IMR-90 (cell line): Measurements from ENCODE around the gene PXN. TPM values are rescaled to one million over a fixed set of nuclear protein-coding genes. Genes with fewer than 3 reads are reported as not detected.

Source experiments
- ATAC-seq: fragments of 200-7000 bp; cut with Tn5 transposase; 2 replicates; pipeline ENCODE4 v1.9.1; 2020; ENCODE audit warnings: low read depth, mild to moderate bottlenecking, moderate library complexity
- BruUV-seq: library from RNA; stranded (reverse); fragments of 400-500 nt; replicated peaks from 2 replicates; lab custom pipeline; 2021; lab: Mats Ljungman, UMichigan
- CTCF ChIA-PET: fragments of 300-600 bp; formaldehyde crosslinking; extraction: SDS; loops from one replicate; lab custom pipeline; 2021; ENCODE audit warnings: antibody characterized with exemption; lab: Yijun Ruan, JAX
- POLR2A ChIA-PET: fragments of 300-600 bp; sonication (Branson Sonifier 250); formaldehyde crosslinking; loops from one replicate; lab custom pipeline; 2022; ENCODE audit warnings: antibody characterized with exemption; ENCODE audit not compliant: unreplicated experiment; lab: Charles Lee
- DNase-seq: peaks from one replicate; pipeline ENCODE4 v3.0.0; 2013
- H2AFZ ChIP-seq: replicated peaks from 2 replicates; pipeline ENCODE3; 2013; ENCODE audit warnings: low read length, mild to moderate bottlenecking; ENCODE audit not compliant: poor library complexity
- H2AK5ac ChIP-seq: 2 replicates; pipeline ENCODE4 v1.6.1; 2013; ENCODE audit warnings: low read depth, low read length, inconsistent platforms
- H2AK9ac ChIP-seq: replicated peaks from 2 replicates; pipeline ENCODE3; 2013; ENCODE audit warnings: mild to moderate bottlenecking, low read depth, low read length, moderate library complexity; ENCODE audit not compliant: poor library complexity
- H2BK120ac ChIP-seq: 2 replicates; pipeline ENCODE4 v1.6.1; 2013; ENCODE audit warnings: low read depth, low read length, inconsistent platforms
- H2BK15ac ChIP-seq: 3 replicates; pipeline ENCODE4 v1.6.1; 2013; ENCODE audit warnings: low read depth, low read length, inconsistent platforms
- H2BK20ac ChIP-seq: 2 replicates; pipeline ENCODE4 v1.6.1; 2013; ENCODE audit warnings: low read depth, mild to moderate bottlenecking, inconsistent platforms, low read length, moderate library complexity
- H2BK5ac ChIP-seq: 2 replicates; pipeline ENCODE4 v1.6.1; 2013; ENCODE audit warnings: mild to moderate bottlenecking, low read depth, low read length, inconsistent platforms; ENCODE audit not compliant: poor library complexity, severe bottlenecking
- H3K14ac ChIP-seq: replicated peaks from 2 replicates; pipeline ENCODE4 v1.6.1; 2013; ENCODE audit warnings: low read depth, low read length, inconsistent platforms
- H3K18ac ChIP-seq: 2 replicates; pipeline ENCODE4 v1.6.1; 2013; ENCODE audit warnings: low read depth, low read length, control low read depth
- H3K23ac ChIP-seq: 2 replicates; pipeline ENCODE4 v1.6.1; 2013; ENCODE audit warnings: low read depth, low read length, inconsistent platforms
- H3K27ac ChIP-seq: 2 replicates; pipeline ENCODE4 v1.5.1; 2013; ENCODE audit warnings: mild to moderate bottlenecking, control low read depth, low read length; ENCODE audit not compliant: insufficient read depth
- H3K27me3 ChIP-seq: 2 replicates; pipeline ENCODE4 v1.6.1; 2013; ENCODE audit warnings: low read length; ENCODE audit not compliant: control insufficient read depth, insufficient read depth
- H3K36me3 ChIP-seq: 2 replicates; pipeline ENCODE4 v1.6.1; 2013; ENCODE audit warnings: low read length, mixed read lengths; ENCODE audit not compliant: control insufficient read depth, insufficient read depth
- H3K4ac ChIP-seq: 2 replicates; pipeline ENCODE4 v1.6.1; 2013; ENCODE audit warnings: low read depth, low read length, inconsistent platforms
- H3K4me1 ChIP-seq: 2 replicates; pipeline ENCODE4 v1.6.1; 2013; ENCODE audit warnings: low read length, mixed read lengths; ENCODE audit not compliant: control insufficient read depth, insufficient read depth
- H3K4me2 ChIP-seq: 2 replicates; pipeline ENCODE4 v1.6.1; 2013; ENCODE audit warnings: low read depth, mild to moderate bottlenecking, control low read depth, low read length, moderate library complexity
- H3K4me3 ChIP-seq: 2 replicates; pipeline ENCODE4 v1.5.1; 2013; ENCODE audit warnings: low read depth, mild to moderate bottlenecking, control low read depth, low read length, moderate library complexity; ENCODE audit not compliant: insufficient read depth
- H3K56ac ChIP-seq: 2 replicates; pipeline ENCODE4 v1.6.1; 2013; ENCODE audit warnings: low read length, inconsistent platforms; ENCODE audit not compliant: insufficient read depth; ENCODE audit errors: extremely low read depth
- H3K79me1 ChIP-seq, 2 experiments: 2 replicates each; pipeline ENCODE4 v1.6.1; 2013; ENCODE audit warnings: low read length in 2 of 2, inconsistent platforms in 1 of 2, low read depth in 1 of 2
- H3K9ac ChIP-seq: 2 replicates; pipeline ENCODE4 v1.6.1; 2013; ENCODE audit warnings: low read depth, low read length, control low read depth
- H3K9me1 ChIP-seq: 2 replicates; pipeline ENCODE4 v1.6.1; 2013; ENCODE audit warnings: low read length, inconsistent platforms; ENCODE audit not compliant: insufficient read depth
- H3K9me3 ChIP-seq: 2 replicates; pipeline ENCODE4 v1.6.1; 2013; ENCODE audit warnings: low read length; ENCODE audit not compliant: control insufficient read depth, insufficient read depth
- H4K20me1 ChIP-seq: 2 replicates; pipeline ENCODE4 v1.6.1; 2013; ENCODE audit warnings: low read length, inconsistent platforms; ENCODE audit not compliant: insufficient read depth
- H4K5ac ChIP-seq: 2 replicates; pipeline ENCODE4 v1.6.1; 2013; ENCODE audit warnings: mild to moderate bottlenecking, low read depth, low read length, control low read depth
- H4K8ac ChIP-seq, 2 experiments: 2 replicates each; pipeline ENCODE4 v1.6.1; 2013; ENCODE audit warnings: low read depth in 2 of 2, low read length in 2 of 2, control low read depth in 1 of 2, inconsistent platforms in 1 of 2
- H4K91ac ChIP-seq: 2 replicates; pipeline ENCODE4 v1.6.1; 2013; ENCODE audit warnings: low read depth, low read length, inconsistent platforms; ENCODE audit not compliant: insufficient read depth
- BHLHE40 ChIP-seq: fragments of 150-350 bp; IDR thresholded peaks from 2 replicates; pipeline ENCODE4 v1.6.1; 2016; ENCODE audit warnings: mild to moderate bottlenecking, low read depth, low read length
- CTCF ChIP-seq: conservative IDR thresholded peaks from 2 replicates; pipeline ENCODE4 v1.5.1; 2012; ENCODE audit warnings: mild to moderate bottlenecking, low read depth, low read length, improper control_type of control experiment
- MXI1 ChIP-seq: IDR thresholded peaks from 2 replicates; pipeline ENCODE4 v1.6.1; 2012; ENCODE audit warnings: low read depth, mild to moderate bottlenecking, low read length, moderate library complexity, borderline replicate concordance
- NFE2L2 ChIP-seq: fragments of 150-350 bp; IDR thresholded peaks from 2 replicates; pipeline ENCODE4 v1.6.1; 2016; ENCODE audit warnings: low read depth, mild to moderate bottlenecking, low read length
- RAD21 ChIP-seq: IDR thresholded peaks from 2 replicates; pipeline ENCODE4 v1.6.1; 2012; ENCODE audit warnings: low read length, improper control_type of control experiment
- WGBS, 2 experiments: methylation state at CpG; one replicate each; pipeline versions ENCODE4 v1.1.5 to v1.1.7; 2013; ENCODE audit warnings: missing lambda C conversion rate in 2 of 2; ENCODE audit not compliant: insufficient read length in 1 of 2; ENCODE audit errors: extremely low coverage in 2 of 2; 5-methylcytosine and 5-hydroxymethylcytosine counted together
- dilution Hi-C: fragments of 300-500 bp; cut with HindIII; formaldehyde crosslinking; loops from one replicate; pipeline ENCODE4 v1.14.3; 2018; ENCODE audit warnings: low sequenced_read_pairs; ENCODE audit not compliant: unreplicated experiment
- in situ Hi-C: fragments of 300-500 bp; cut with MboI; formaldehyde crosslinking; loops from 3 replicates; pipeline ENCODE4 v1.14.3; 2019; ENCODE audit warnings: low sequenced_read_pairs, inconsistent platforms, mixed read lengths
- intact Hi-C: fragments of 100-400 bp; cut with micrococcal nuclease; formaldehyde crosslinking; loops from 2 replicates; pipeline ENCODE4 v1.10.0; 2022
- polyA plus RNA-seq, 3 experiments: library from polyadenylated mRNA; depleted of rRNA; stranded (reverse); fragments of >200 nt; gene quantifications; 2 replicates each; pipeline ENCODE4 v1.2.3, GENCODE V29; 2012; ENCODE audit warnings: low replicate concordance in 1 of 3
- total RNA-seq: library from RNA; depleted of rRNA; stranded (reverse); fragments of >200 nt; gene quantifications from 2 replicates; pipeline ENCODE4 v1.2.3, GENCODE V29; 2012

PXN gene
- total and polyA plus RNA-seq, 2 of the 4 experiments (the other 2 are of a cell fraction) = 46.6 to 134 TPM

GRCh38 chr12:120242275-120242799 lies 23.2 kb downstream of the PXN start:
- ATAC-seq = no peak
- in situ Hi-C loops = no loop called here
- H3K18ac ChIP-seq = no peak overlapping the region
- H2BK20ac ChIP-seq = no peak overlapping the region
- intact Hi-C loops = no loop called here
- no peak overlapping the region for H3K14ac ChIP-seq
- H2BK5ac ChIP-seq = peak overlapping the region; percentile 22
- dilution Hi-C loops = no loop called here
- no peak overlapping the region; the same call in 1 of the 2 replicates for H4K91ac ChIP-seq
- POLR2A ChIA-PET = interaction anchor here (1.7 kb wide), 1 partner anchor 49 kb away, joined by 26 read pairs; the partner anchor contains the start of gene RNU4-2
- no peaks in the 10 kb centered on the region for H3K27me3 ChIP-seq
- peaks cover 41% of the 10 kb centered on the region for H3K4me1 ChIP-seq
- WGBS, 2 experiments = 60% methylated on average over 4 of the region's 9 CpGs; no CpG with 5 or more reads in 1 of the 2 experiments
- H2BK15ac ChIP-seq = no peak overlapping the region
- CTCF ChIA-PET = interaction anchor here (1.0 kb wide), 1 partner anchor 15 kb away, joined by 5 read pairs; no protein-coding TSS in a partner anchor
- no peak for DNase-seq
- no peak overlapping the region; a peak in 1 of 4 replicates for H4K8ac ChIP-seq
- H4K5ac ChIP-seq = no peak overlapping the region
- H3K9ac ChIP-seq = no peak overlapping the region
- peaks cover 5% of the 10 kb centered on the region for H3K36me3 ChIP-seq
- no peaks in the 10 kb centered on the region for H3K9me3 ChIP-seq
- H3K4ac ChIP-seq = no peak overlapping the region
- H3K4me2 ChIP-seq = no peak overlapping the region
- no peak overlapping the region for H3K4me3 ChIP-seq
- peak overlapping the region; percentile 71; the same call in 1 of the 2 replicates for H3K23ac ChIP-seq
- H3K9me1 ChIP-seq = peaks cover 49% of the 10 kb centered on the region
- BruUV-seq = no TSS peak
- no peak overlapping the region for H3K56ac ChIP-seq
- no peak overlapping the region for H2AK5ac ChIP-seq
- H2AK9ac ChIP-seq = no peak overlapping the region
- H3K79me1 ChIP-seq = peaks cover 6 to 71% of the 10 kb centered on the region in 2 experiments; a peak in 2 of 4 replicates
- TF ChIP-seq BHLHE40 (no peak), RAD21 (no peak), CTCF (no peak), NFE2L2 (no peak), MXI1 (no peak)
- no peak overlapping the region for H3K27ac ChIP-seq
- H2AFZ ChIP-seq = no peak overlapping the region
- H4K20me1 ChIP-seq = peaks cover 67% of the 10 kb centered on the region
- no peak overlapping the region for H2BK120ac ChIP-seq
